H9 (cell line): ENCODE measurements around the gene SERPINA6. TPM values are rescaled to one million over a fixed set of nuclear protein-coding genes. Genes with fewer than 3 reads are reported as not detected.
"Not testable (repeated sequence)": the region's sequence is repeated elsewhere in the genome, so short reads cannot be mapped to it uniquely, and the experiment has no call there.

Experiments
- DNase-seq: peaks from one replicate; pipeline ENCODE4 v3.0.0-alpha.2; 2017
- H2AFZ ChIP-seq: one replicate; pipeline ENCODE4 v1.6.1; 2013; ENCODE audit warnings: mild to moderate bottlenecking, low read length, control low read depth, moderate library complexity
- H2AK5ac ChIP-seq: 2 replicates; pipeline ENCODE4 v1.6.1; 2013; ENCODE audit warnings: low read length, control low read depth, mixed read lengths; ENCODE audit not compliant: insufficient read length
- H2BK120ac ChIP-seq: one replicate; pipeline ENCODE4 v1.6.1; 2013; ENCODE audit warnings: low read depth, mild to moderate bottlenecking, low read length, control low read depth, inconsistent platforms; ENCODE audit not compliant: poor library complexity, severe bottlenecking
- H2BK12ac ChIP-seq: 2 replicates; pipeline ENCODE4 v1.6.1; 2013; ENCODE audit warnings: low read length, control low read depth, mixed read lengths, low read depth; ENCODE audit not compliant: insufficient read length
- H2BK15ac ChIP-seq: 2 replicates; pipeline ENCODE4 v1.6.1; 2013; ENCODE audit warnings: low read depth, low read length, control low read depth
- H2BK20ac ChIP-seq: one replicate; pipeline ENCODE4 v1.6.1; 2013; ENCODE audit warnings: low read depth, mild to moderate bottlenecking, low read length, control low read depth, inconsistent platforms; ENCODE audit not compliant: poor library complexity, severe bottlenecking
- H2BK5ac ChIP-seq: 2 replicates; pipeline ENCODE4 v1.6.1; 2013; ENCODE audit warnings: low read length, control low read depth, mixed read lengths; ENCODE audit not compliant: insufficient read length
- H3K14ac ChIP-seq: 2 replicates; pipeline ENCODE4 v1.6.1; 2013; ENCODE audit warnings: low read length, control low read depth; ENCODE audit not compliant: insufficient read depth
- H3K18ac ChIP-seq: 2 replicates; pipeline ENCODE4 v1.6.1; 2013; ENCODE audit warnings: low read depth, mild to moderate bottlenecking, mixed read lengths, low read length, control low read depth; ENCODE audit not compliant: insufficient read length
- H3K23ac ChIP-seq: 2 replicates; pipeline ENCODE4 v1.6.1; 2013; ENCODE audit warnings: low read length, control low read depth, mixed read lengths, low read depth; ENCODE audit not compliant: insufficient read length
- H3K23me2 ChIP-seq: 2 replicates; pipeline ENCODE4 v1.6.1; 2013; ENCODE audit warnings: low read depth, mild to moderate bottlenecking, mixed read lengths, low read length, control low read depth; ENCODE audit not compliant: insufficient read length, poor library complexity, severe bottlenecking
- H3K27ac ChIP-seq: 2 replicates; pipeline ENCODE4 v1.5.1; 2013; ENCODE audit warnings: low read length, control low read depth, mixed read lengths, low read depth; ENCODE audit not compliant: insufficient read length
- H3K27me3 ChIP-seq: 2 replicates; pipeline ENCODE4 v1.6.1; 2013; ENCODE audit warnings: low read length, control low read depth, inconsistent platforms; ENCODE audit not compliant: insufficient read depth
- H3K4ac ChIP-seq: 2 replicates; pipeline ENCODE4 v1.6.1; 2013; ENCODE audit warnings: low read depth, mild to moderate bottlenecking, control low read depth, inconsistent platforms, low read length, moderate library complexity
- H3K4me1 ChIP-seq: 2 replicates; pipeline ENCODE4 v1.6.1; 2013; ENCODE audit warnings: low read length, control low read depth, inconsistent platforms; ENCODE audit not compliant: insufficient read depth
- H3K4me2 ChIP-seq: 2 replicates; pipeline ENCODE4 v1.6.1; 2013; ENCODE audit warnings: low read length, control low read depth, mixed read lengths; ENCODE audit not compliant: insufficient read length, insufficient read depth
- H3K56ac ChIP-seq: 2 replicates; pipeline ENCODE4 v1.6.1; 2013; ENCODE audit warnings: low read depth, mild to moderate bottlenecking, mixed read lengths, low read length, control low read depth; ENCODE audit not compliant: insufficient read length
- H3K79me1 ChIP-seq: 2 replicates; pipeline ENCODE4 v1.6.1; 2013; ENCODE audit warnings: low read depth, mild to moderate bottlenecking, moderate library complexity, low read length, control low read depth, inconsistent platforms; ENCODE audit not compliant: insufficient read depth, poor library complexity, severe bottlenecking
- H3K79me2 ChIP-seq: 2 replicates; pipeline ENCODE4 v1.6.1; 2013; ENCODE audit warnings: low read length, control low read depth, inconsistent platforms; ENCODE audit not compliant: insufficient read depth
- H3K9ac ChIP-seq: 2 replicates; pipeline ENCODE4 v1.6.1; 2013; ENCODE audit warnings: low read length, control low read depth, mixed read lengths; ENCODE audit not compliant: insufficient read length; ENCODE audit errors: extremely low read depth
- H3K9me3 ChIP-seq: one replicate; pipeline ENCODE4 v1.6.1; 2013; ENCODE audit warnings: low read depth, low read length, inconsistent platforms; ENCODE audit not compliant: control insufficient read depth
- H3T11ph ChIP-seq: one replicate; pipeline ENCODE4 v1.6.1; 2013; ENCODE audit warnings: mild to moderate bottlenecking, low read length, control low read depth, inconsistent platforms
- H4K20me1 ChIP-seq: one replicate; pipeline ENCODE4 v1.6.1; 2013; ENCODE audit not compliant: control insufficient read depth, insufficient read length, insufficient read depth
- H4K5ac ChIP-seq: 2 replicates; pipeline ENCODE4 v1.6.1; 2013; ENCODE audit warnings: low read depth, mild to moderate bottlenecking, mixed read lengths, low read length, control low read depth; ENCODE audit not compliant: insufficient read length
- H4K8ac ChIP-seq: replicated peaks from 2 replicates; pipeline ENCODE4 v1.6.1; 2013; ENCODE audit warnings: low read length, control low read depth, mixed read lengths, low read depth; ENCODE audit not compliant: insufficient read length
- H4K91ac ChIP-seq: 2 replicates; pipeline ENCODE4 v1.6.1; 2013; ENCODE audit warnings: low read depth, mild to moderate bottlenecking, moderate library complexity, mixed read lengths, low read length, control low read depth; ENCODE audit not compliant: insufficient read length
- H3K27ac Mint-ChIP-seq, 3 experiments: 2 replicates in 2 of 3; 3 replicates in 1 of 3; pipeline ENCODE4 v1.8.0; 2020 to 2021; ENCODE audit warnings: mixed read lengths in 3 of 3, mild to moderate bottlenecking in 1 of 3, moderate library complexity in 1 of 3
- H3K27me3 Mint-ChIP-seq: 2 replicates; pipeline ENCODE4 v1.8.0; 2021; ENCODE audit warnings: low read depth, mild to moderate bottlenecking, moderate library complexity, mixed read lengths
- H3K36me3 Mint-ChIP-seq, 3 experiments: 2 replicates in 2 of 3; 3 replicates in 1 of 3; pipeline ENCODE4 v1.8.0; 2020 to 2021; ENCODE audit warnings: low read depth in 3 of 3, mixed read lengths in 3 of 3; ENCODE audit not compliant: insufficient read depth in 1 of 3
- H3K4me1 Mint-ChIP-seq, 2 experiments: 2 replicates each; pipeline ENCODE4 v1.8.0; 2020; ENCODE audit warnings: mixed read lengths in 2 of 2
- H3K4me3 Mint-ChIP-seq, 2 experiments: 2 replicates in 1 of 2; 3 replicates in 1 of 2; pipeline ENCODE4 v1.8.0; 2020 to 2021; ENCODE audit warnings: mild to moderate bottlenecking in 2 of 2, mixed read lengths in 2 of 2, moderate library complexity in 1 of 2
- H3K9me3 Mint-ChIP-seq, 2 experiments: 2 replicates in 1 of 2; 3 replicates in 1 of 2; pipeline ENCODE4 v1.8.0; 2020; ENCODE audit warnings: mild to moderate bottlenecking in 2 of 2, mixed read lengths in 2 of 2, moderate library complexity in 1 of 2
- CTCF ChIP-seq: fragments of 200-600 bp; sonication (generic); conservative IDR thresholded peaks from 3 replicates; pipeline ENCODE4 v1.8.0; 2021; ENCODE audit warnings: antibody characterized with exemption, mild to moderate bottlenecking
- WGBS: extraction: QIAGEN DNeasy Blood & Tissue Kit; methylation state at CpG from one replicate; pipeline ENCODE4 v1.1.7; 2013; ENCODE audit warnings: missing lambda C conversion rate, low lambda C conversion rate, mixed read lengths; ENCODE audit not compliant: insufficient read length; ENCODE audit errors: extremely low coverage; 5-methylcytosine and 5-hydroxymethylcytosine counted together
- total RNA-seq: library from RNA; stranded (reverse); gene quantifications from 2 replicates; pipeline ENCODE4 v1.2.1, GENCODE V29; 2021

The SERPINA6 gene
- total RNA-seq, 1 experiment from 2014 or later = not detected

- no peak overlapping the region for H3K23ac ChIP-seq
- Mint-ChIP-seq H3K9me3 (no peaks in the 10 kb centered on the region), H3K36me3 (no peaks in the 10 kb centered on the region; a peak in 1 of 7 replicates), H3K4me3 (no peak overlapping the region), H3K27me3 (no peaks in the 10 kb centered on the region), H3K27ac (no peak overlapping the region), H3K4me1 (peaks cover 5 to 7% of the 10 kb centered on the region in 2 experiments)
- no peak for TF ChIP-seq CTCF
- H4K20me1 ChIP-seq = no peaks in the 10 kb centered on the region
- DNase-seq = no peak
- no peak overlapping the region for H2AK5ac ChIP-seq
- no peak overlapping the region for H4K5ac ChIP-seq
- H2BK20ac ChIP-seq = no peak overlapping the region
- no peak overlapping the region for H2BK5ac ChIP-seq
- no peak overlapping the region for H3K4ac ChIP-seq
- WGBS = no CpG with 5 or more reads among the region's 2 CpGs
- H3K4me2 ChIP-seq = no peak overlapping the region
- H3K56ac ChIP-seq = no peak overlapping the region
- H2BK15ac ChIP-seq = no peak overlapping the region
- no peak overlapping the region for H4K8ac ChIP-seq
- H2BK12ac ChIP-seq = no peak overlapping the region
- no peaks in the 10 kb centered on the region for H3K9me3 ChIP-seq
- no peak overlapping the region for H3K9ac ChIP-seq
- H3K79me2 ChIP-seq = no peaks in the 10 kb centered on the region
- H3K18ac ChIP-seq = no peak overlapping the region
- no peak overlapping the region for H2AFZ ChIP-seq
- H3K27me3 ChIP-seq = no peaks in the 10 kb centered on the region
- H3T11ph ChIP-seq = no peak overlapping the region
- no peak overlapping the region for H3K27ac ChIP-seq
- H2BK120ac ChIP-seq = no peak overlapping the region
- H3K14ac ChIP-seq = no peak overlapping the region
- H4K91ac ChIP-seq = no peak overlapping the region
- no peaks in the 10 kb centered on the region for H3K4me1 ChIP-seq
- H3K23me2 ChIP-seq = no peaks in the 10 kb centered on the region
- H3K79me1 ChIP-seq = no peaks in the 10 kb centered on the region
These were observed 44.4 kb downstream of the SERPINA6 start for GRCh38 chr14:94278731-94279130.

DNA sequence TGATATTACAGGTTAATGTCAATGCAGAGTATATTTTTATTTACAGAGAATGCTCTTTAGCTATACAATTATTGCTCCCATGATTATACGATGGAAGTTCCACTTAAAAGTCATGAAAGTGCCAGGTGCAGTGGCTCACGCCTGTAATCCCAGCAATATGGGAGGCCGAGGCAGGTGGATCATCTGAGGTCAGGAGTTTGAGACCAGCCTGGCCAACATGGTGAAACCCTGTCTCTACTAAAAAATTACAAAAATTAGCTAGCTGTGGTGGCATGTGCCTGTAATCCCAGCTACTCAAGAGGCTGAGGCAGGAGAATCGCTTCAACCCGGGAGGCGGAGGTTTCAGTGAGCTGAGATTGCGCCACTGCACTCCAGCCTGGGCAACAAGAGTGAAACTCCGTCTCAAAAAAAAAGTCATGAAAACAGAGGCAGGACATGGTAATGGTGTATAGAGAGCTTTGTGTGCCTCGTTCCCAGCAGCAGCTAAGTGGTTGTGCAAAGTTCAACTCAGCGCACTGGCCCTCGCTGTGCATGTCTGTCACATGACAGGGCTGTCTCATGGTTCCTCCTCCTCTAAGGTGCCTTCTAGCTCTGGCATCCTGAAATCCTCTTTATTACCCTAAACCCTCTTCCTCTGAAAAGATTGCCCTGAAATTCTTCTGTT is 46.1 kb downstream of the SERPINA6 start:
- not testable (repeated sequence) for H3K14ac ChIP-seq, H2BK15ac ChIP-seq, H3T11ph ChIP-seq, H2BK20ac ChIP-seq, H3K27ac Mint-ChIP-seq, H3K27ac ChIP-seq, H2BK5ac ChIP-seq, H3K79me1 ChIP-seq, H2AFZ ChIP-seq, H3K18ac ChIP-seq, H4K91ac ChIP-seq, H3K36me3 Mint-ChIP-seq, H3K23me2 ChIP-seq, H3K4me1 ChIP-seq, H3K23ac ChIP-seq, H3K27me3 ChIP-seq, H3K4ac ChIP-seq, H4K8ac ChIP-seq, H3K4me3 Mint-ChIP-seq, H3K79me2 ChIP-seq, H2AK5ac ChIP-seq, H3K27me3 Mint-ChIP-seq, H3K4me1 Mint-ChIP-seq, H3K9me3 ChIP-seq, H2BK12ac ChIP-seq, H4K5ac ChIP-seq, H3K9me3 Mint-ChIP-seq, H3K56ac ChIP-seq, H4K20me1 ChIP-seq, H2BK120ac ChIP-seq, H3K9ac ChIP-seq, DNase-seq, H3K4me2 ChIP-seq
- WGBS = no CpG with 5 or more reads among the region's 11 CpGs
